Stimulated activated CD4-positive, alpha-beta T cell treated with anti-CD3 and anti-CD28 coated beads, TNF-alpha, amount 100 ng/mL, for 48 hours (primary cell): Measurements from ENCODE around the gene GNGT2.
"Not testable (repeated sequence)": the region's sequence is repeated elsewhere in the genome, so short reads cannot be mapped to it uniquely, and the experiment has no call there.

ENCODE experiments used
- DNase-seq, 3 donors: peaks; one replicate each; pipeline ENCODE4 v3.0.0-alpha.2; 2020; ENCODE audit warnings: low read depth in 3 of 3

Gene GNGT2

GRCh38 chr17:49204516-49204915, 5.9 kb downstream of the GNGT2 start:
- DNase-seq: no peak

GRCh38 chr17:49203796-49204195, 6.6 kb downstream of the GNGT2 start:
- DNase-seq: no peak

- no peak for DNase-seq
These were observed 8.9 kb downstream of the GNGT2 start for GRCh38 chr17:49201481-49201927.

GRCh38 chr17:49200423-49201083, 9.8 kb downstream of the GNGT2 start:
- no peak for DNase-seq

GRCh38 chr17:49198211-49198610, 12.2 kb downstream of the GNGT2 start:
- DNase-seq: no peak

- DNase-seq: no peak
These were observed 12.9 kb downstream of the GNGT2 start for GRCh38 chr17:49197346-49197998.

- no peak for DNase-seq
These were observed 13.9 kb downstream of the GNGT2 start for GRCh38 chr17:49196520-49196919.

- no peak for DNase-seq
These were observed 14.6 kb downstream of the GNGT2 start for GRCh38 chr17:49195751-49196150.

GRCh38 chr17:49194297-49194607, 16.1 kb downstream of the GNGT2 start:
- no peak for DNase-seq

- DNase-seq: no peak
These were observed 16.7 kb downstream of the GNGT2 start for GRCh38 chr17:49193513-49194296.

GRCh38 chr17:49191917-49192741, 18.2 kb downstream of the GNGT2 start:
- peak; percentile 81 to 93 (median 88) for DNase-seq

GRCh38 chr17:49191409-49191916, 18.9 kb downstream of the GNGT2 start:
- no peak for DNase-seq

- DNase-seq: no peak
These were observed 19.4 kb downstream of the GNGT2 start for GRCh38 chr17:49190932-49191331.

- DNase-seq: no peak
These were observed 23.1 kb downstream of the GNGT2 start for GRCh38 chr17:49187301-49187700.

GRCh38 chr17:49185381-49185780, 25.0 kb downstream of the GNGT2 start:
- not testable (repeated sequence) for DNase-seq

GRCh38 chr17:49184522-49184921, 25.9 kb downstream of the GNGT2 start:
- DNase-seq: not testable (repeated sequence)

GRCh38 chr17:49183801-49184200, 26.6 kb downstream of the GNGT2 start:
- no peak for DNase-seq

- DNase-seq: no peak
These were observed 27.0 kb downstream of the GNGT2 start for GRCh38 chr17:49183341-49183740.

GRCh38 chr17:49180998-49181635, 29.3 kb downstream of the GNGT2 start:
- no peak for DNase-seq

GRCh38 chr17:49180303-49180702, 30.1 kb downstream of the GNGT2 start:
- peak; percentile 16 to 43 (median 41) for DNase-seq

GRCh38 chr17:49175978-49176377, 34.4 kb downstream of the GNGT2 start:
- DNase-seq: not testable (repeated sequence)
